GM19438 (cell line): ENCODE results near the gene EAF2.

ENCODE experiments used
- ATAC-seq: cut with Tn5 transposase; IDR thresholded peaks from one replicate; pipeline ENCODE4 v1.9.1; 2021; ENCODE audit warnings: low read depth; ENCODE audit not compliant: unreplicated experiment

The EAF2 gene

GRCh38 chr3:121834671-121835464 is at the start of gene EAF2, which contains the start of gene IQCB1:
TSS of gene EAF2 (plus strand) at chr3:121835209. CDS start at chr3:121835286, 77 bp downstream.
TSS of gene IQCB1 (minus strand) at chr3:121835060. CDS start at chr3:121828960, 6,100 bp downstream.
- ATAC-seq = peak; percentile 98

GRCh38 chr3:121786485-121786884 is 48.5 kb upstream of the EAF2 start:
- no peak for ATAC-seq

- no peak for ATAC-seq
Measured at GRCh38 chr3:121793078-121793477, 41.9 kb upstream of the EAF2 start.

- no peak for ATAC-seq
Measured at GRCh38 chr3:121794264-121794983, 40.6 kb upstream of the EAF2 start.

- ATAC-seq = no peak
Measured at GRCh38 chr3:121796970-121797369, 38.0 kb upstream of the EAF2 start.

GRCh38 chr3:121800906-121801305 is 34.1 kb upstream of the EAF2 start:
- ATAC-seq = no peak

GRCh38 chr3:121803771-121804320 is 31.2 kb upstream of the EAF2 start:
- ATAC-seq = no peak

GRCh38 chr3:121809249-121809648 is 25.8 kb upstream of the EAF2 start:
- ATAC-seq = peak; percentile 97

GRCh38 chr3:121817753-121818152 is 17.3 kb upstream of the EAF2 start:
- ATAC-seq = no peak

GRCh38 chr3:121818578-121818977 is 16.4 kb upstream of the EAF2 start:
- no peak for ATAC-seq

- no peak for ATAC-seq
Measured at GRCh38 chr3:121819236-121819635, 15.8 kb upstream of the EAF2 start.

GRCh38 chr3:121821421-121822199 is 13.4 kb upstream of the EAF2 start:
- no peak for ATAC-seq

GRCh38 chr3:121822973-121823372 is 12.0 kb upstream of the EAF2 start:
- no peak for ATAC-seq

- no peak for ATAC-seq
Measured at GRCh38 chr3:121834157-121834670, 795 bp upstream of the EAF2 start.

- ATAC-seq = peak; percentile 23
Measured at GRCh38 chr3:121835465-121835801, 424 bp downstream of the EAF2 start.

- ATAC-seq = no peak
Measured at GRCh38 chr3:121836064-121836463, 1.1 kb downstream of the EAF2 start.

- no peak for ATAC-seq
Measured at GRCh38 chr3:121836481-121836880, 1.5 kb downstream of the EAF2 start.

- no peak for ATAC-seq
Measured at GRCh38 chr3:121839962-121840361, 5.0 kb downstream of the EAF2 start.

GRCh38 chr3:121844892-121845291 is 9.9 kb downstream of the EAF2 start:
- ATAC-seq = no peak

GRCh38 chr3:121852256-121852655 is 17.2 kb downstream of the EAF2 start:
- no peak for ATAC-seq

GRCh38 chr3:121855555-121855954 is 20.5 kb downstream of the EAF2 start:
- no peak for ATAC-seq
